Omental fat pad (tissue), 4 donors: ENCODE data around the gene ACVRL1. TPM values are rescaled to one million over a fixed set of nuclear protein-coding genes. Genes with fewer than 3 reads are reported as not detected.
A peak's percentile ranks its signal among the peaks of the same experiment; 100 is the strongest.

Experiments used
- ATAC-seq: fragments of 150-250 bp; one replicate; pipeline ENCODE4 v1.9.1; 2016; ENCODE audit warnings: mild to moderate bottlenecking, moderate library complexity; ENCODE audit not compliant: low FRiP score
- DNase-seq: peaks from one replicate; pipeline ENCODE4 v3.0.0-alpha.2; 2019; ENCODE audit warnings: low spot score
- total RNA-seq, 4 donors: library from RNA; depleted of rRNA; stranded (reverse); fragments of >200 nt; gene quantifications; one replicate each; pipeline ENCODE4 v1.1.0, GENCODE V29; 2016
- TF ChIP-seq, protein P1 (sequence below), 3 donors: fragments of 450-650 bp; IDR thresholded peaks; one replicate each; pipeline ENCODE4 v1.5.1; 2016 to 2017; ENCODE audit warnings: antibody characterized with exemption in 3 of 3, mild to moderate bottlenecking in 3 of 3, moderate library complexity in 2 of 3

The ACVRL1 gene
- total RNA-seq, 4 donors from 2014 or later, result 69.3 to 593 (median 113) TPM

- DNase-seq (no peak), ATAC-seq (no peak)
- TF ChIP-seq, protein P1, sequence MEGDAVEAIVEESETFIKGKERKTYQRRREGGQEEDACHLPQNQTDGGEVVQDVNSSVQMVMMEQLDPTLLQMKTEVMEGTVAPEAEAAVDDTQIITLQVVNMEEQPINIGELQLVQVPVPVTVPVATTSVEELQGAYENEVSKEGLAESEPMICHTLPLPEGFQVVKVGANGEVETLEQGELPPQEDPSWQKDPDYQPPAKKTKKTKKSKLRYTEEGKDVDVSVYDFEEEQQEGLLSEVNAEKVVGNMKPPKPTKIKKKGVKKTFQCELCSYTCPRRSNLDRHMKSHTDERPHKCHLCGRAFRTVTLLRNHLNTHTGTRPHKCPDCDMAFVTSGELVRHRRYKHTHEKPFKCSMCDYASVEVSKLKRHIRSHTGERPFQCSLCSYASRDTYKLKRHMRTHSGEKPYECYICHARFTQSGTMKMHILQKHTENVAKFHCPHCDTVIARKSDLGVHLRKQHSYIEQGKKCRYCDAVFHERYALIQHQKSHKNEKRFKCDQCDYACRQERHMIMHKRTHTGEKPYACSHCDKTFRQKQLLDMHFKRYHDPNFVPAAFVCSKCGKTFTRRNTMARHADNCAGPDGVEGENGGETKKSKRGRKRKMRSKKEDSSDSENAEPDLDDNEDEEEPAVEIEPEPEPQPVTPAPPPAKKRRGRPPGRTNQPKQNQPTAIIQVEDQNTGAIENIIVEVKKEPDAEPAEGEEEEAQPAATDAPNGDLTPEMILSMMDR (IDR thresholded peaks at IDR 0.05), result no peak
Measured at GRCh38 chr12:51921017-51921725, 13.9 kb downstream of the ACVRL1 start.

- no peak for DNase-seq
- ATAC-seq, result no peak
- TF ChIP-seq, protein P1 (IDR thresholded peaks at IDR 0.05), result no peak
Measured at GRCh38 chr12:51922146-51922545, 14.8 kb downstream of the ACVRL1 start.

- DNase-seq, result no peak
- peak; percentile 26 for ATAC-seq
- TF ChIP-seq, protein P1 (IDR thresholded peaks at IDR 0.05), result no peak
Measured at GRCh38 chr12:51922762-51923505, 15.6 kb downstream of the ACVRL1 start.

- TF ChIP-seq, protein P1 (IDR thresholded peaks at IDR 0.05), result peak in 2 of 3 donors; percentile 13 to 29
- DNase-seq, result no peak
- peak; percentile 64 for ATAC-seq
Measured at GRCh38 chr12:51923506-51924365, 16.4 kb downstream of the ACVRL1 start.

DNA sequence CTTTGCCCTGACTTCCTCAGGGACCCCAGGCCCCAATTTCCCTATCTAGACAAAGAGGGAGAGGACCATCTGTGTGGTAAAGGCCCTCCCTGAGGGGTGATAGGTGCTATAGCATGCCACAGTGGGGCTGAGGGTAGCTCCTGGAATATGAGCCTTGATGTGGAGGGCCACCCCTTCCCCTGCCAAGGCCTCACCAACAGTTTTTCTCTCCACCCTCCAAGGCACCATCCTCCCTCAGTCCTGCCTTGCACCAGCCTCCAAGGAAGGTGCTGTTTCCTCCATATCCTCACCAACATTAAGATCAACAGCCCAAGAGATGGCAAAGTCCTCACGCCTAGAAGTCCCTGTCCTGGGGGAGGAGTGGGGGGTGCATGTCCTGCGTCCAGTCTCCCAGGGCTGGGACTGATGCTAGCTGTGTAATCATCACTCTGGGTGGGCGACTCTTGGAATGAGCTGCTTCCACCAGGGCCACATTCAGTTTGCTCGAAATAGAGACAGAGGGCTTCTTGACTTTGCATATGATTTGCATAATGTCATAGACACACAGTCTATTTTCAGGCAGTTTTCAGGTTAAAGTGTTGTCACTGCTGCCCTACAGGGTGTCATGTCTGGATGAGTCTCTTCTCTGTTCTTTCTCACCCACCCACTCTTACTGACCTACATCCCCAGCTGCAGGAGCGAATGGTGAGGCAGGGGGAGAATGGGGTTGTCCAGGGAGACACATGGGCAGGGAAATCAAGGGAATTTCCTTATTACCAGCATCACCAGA lies 17.4 kb downstream of the ACVRL1 start:
- TF ChIP-seq, protein P1 (IDR thresholded peaks at IDR 0.05), result no peak
- no peak for ATAC-seq
- no peak for DNase-seq

DNA sequence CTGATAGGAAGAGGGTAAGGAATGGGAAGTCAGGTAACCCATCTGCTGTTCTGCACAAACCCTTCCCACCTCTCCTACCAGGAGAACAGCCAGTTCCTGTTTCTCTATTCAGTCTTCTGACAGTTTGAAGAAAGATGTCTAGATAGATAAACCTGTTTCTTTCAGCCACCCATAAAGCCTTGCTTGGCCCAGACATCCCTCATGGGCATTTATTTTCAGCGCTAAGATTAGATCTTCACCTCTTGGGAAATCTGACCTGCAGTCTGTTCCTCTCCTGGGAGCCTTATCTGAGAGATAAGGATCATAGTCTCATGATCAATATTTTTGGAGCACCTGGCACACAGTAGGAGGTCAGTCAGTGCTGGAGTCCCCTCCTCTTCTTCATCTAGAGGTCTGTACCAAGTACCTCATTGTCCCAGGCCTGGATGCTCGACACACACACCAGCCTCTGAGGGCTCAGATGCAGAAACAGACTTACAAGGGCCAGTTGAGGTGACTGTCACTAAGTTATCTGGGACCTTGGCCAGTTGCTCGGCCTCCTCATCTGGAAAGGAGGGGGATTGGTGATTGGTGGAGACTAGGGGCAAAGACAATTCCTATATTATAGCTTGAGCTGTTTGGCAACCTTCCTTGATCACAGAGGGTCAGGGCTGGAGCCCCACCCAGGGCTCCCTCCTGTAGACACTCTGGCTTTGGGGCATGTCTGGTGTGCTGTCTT lies 18.2 kb downstream of the ACVRL1 start:
- TF ChIP-seq, protein P1 (IDR thresholded peaks at IDR 0.05), result no peak
- no peak for DNase-seq
- ATAC-seq, result no peak
